IMR-90 (cell line): ENCODE measurements around the gene UTRN. TPM values are rescaled to one million over a fixed set of nuclear protein-coding genes. Genes with fewer than 3 reads are reported as not detected.

Experiments used
- ATAC-seq: fragments of 200-7000 bp; cut with Tn5 transposase; 2 replicates; pipeline ENCODE4 v1.9.1; 2020; ENCODE audit warnings: low read depth, mild to moderate bottlenecking, moderate library complexity
- BruUV-seq: library from RNA; stranded (reverse); fragments of 400-500 nt; replicated peaks from 2 replicates; lab custom pipeline; 2021; lab: Mats Ljungman, UMichigan
- CTCF ChIA-PET: fragments of 300-600 bp; formaldehyde crosslinking; extraction: SDS; loops from one replicate; lab custom pipeline; 2021; ENCODE audit warnings: antibody characterized with exemption; lab: Yijun Ruan, JAX
- POLR2A ChIA-PET: fragments of 300-600 bp; sonication (Branson Sonifier 250); formaldehyde crosslinking; loops from one replicate; lab custom pipeline; 2022; ENCODE audit warnings: antibody characterized with exemption; ENCODE audit not compliant: unreplicated experiment; lab: Charles Lee
- DNase-seq: peaks from one replicate; pipeline ENCODE4 v3.0.0; 2013
- H2AFZ ChIP-seq: replicated peaks from 2 replicates; pipeline ENCODE3; 2013; ENCODE audit warnings: low read length, mild to moderate bottlenecking; ENCODE audit not compliant: poor library complexity
- H2AK5ac ChIP-seq: 2 replicates; pipeline ENCODE4 v1.6.1; 2013; ENCODE audit warnings: low read depth, low read length, inconsistent platforms
- H2AK9ac ChIP-seq: replicated peaks from 2 replicates; pipeline ENCODE3; 2013; ENCODE audit warnings: mild to moderate bottlenecking, low read depth, low read length, moderate library complexity; ENCODE audit not compliant: poor library complexity
- H2BK120ac ChIP-seq: 2 replicates; pipeline ENCODE4 v1.6.1; 2013; ENCODE audit warnings: low read depth, low read length, inconsistent platforms
- H2BK15ac ChIP-seq: 3 replicates; pipeline ENCODE4 v1.6.1; 2013; ENCODE audit warnings: low read depth, low read length, inconsistent platforms
- H2BK20ac ChIP-seq: 2 replicates; pipeline ENCODE4 v1.6.1; 2013; ENCODE audit warnings: low read depth, mild to moderate bottlenecking, inconsistent platforms, low read length, moderate library complexity
- H2BK5ac ChIP-seq: 2 replicates; pipeline ENCODE4 v1.6.1; 2013; ENCODE audit warnings: mild to moderate bottlenecking, low read depth, low read length, inconsistent platforms; ENCODE audit not compliant: poor library complexity, severe bottlenecking
- H3K14ac ChIP-seq: replicated peaks from 2 replicates; pipeline ENCODE4 v1.6.1; 2013; ENCODE audit warnings: low read depth, low read length, inconsistent platforms
- H3K18ac ChIP-seq: 2 replicates; pipeline ENCODE4 v1.6.1; 2013; ENCODE audit warnings: low read depth, low read length, control low read depth
- H3K23ac ChIP-seq: 2 replicates; pipeline ENCODE4 v1.6.1; 2013; ENCODE audit warnings: low read depth, low read length, inconsistent platforms
- H3K27ac ChIP-seq: 2 replicates; pipeline ENCODE4 v1.5.1; 2013; ENCODE audit warnings: mild to moderate bottlenecking, control low read depth, low read length; ENCODE audit not compliant: insufficient read depth
- H3K27me3 ChIP-seq: 2 replicates; pipeline ENCODE4 v1.6.1; 2013; ENCODE audit warnings: low read length; ENCODE audit not compliant: control insufficient read depth, insufficient read depth
- H3K36me3 ChIP-seq: 2 replicates; pipeline ENCODE4 v1.6.1; 2013; ENCODE audit warnings: low read length, mixed read lengths; ENCODE audit not compliant: control insufficient read depth, insufficient read depth
- H3K4ac ChIP-seq: 2 replicates; pipeline ENCODE4 v1.6.1; 2013; ENCODE audit warnings: low read depth, low read length, inconsistent platforms
- H3K4me1 ChIP-seq: 2 replicates; pipeline ENCODE4 v1.6.1; 2013; ENCODE audit warnings: low read length, mixed read lengths; ENCODE audit not compliant: control insufficient read depth, insufficient read depth
- H3K4me2 ChIP-seq: 2 replicates; pipeline ENCODE4 v1.6.1; 2013; ENCODE audit warnings: low read depth, mild to moderate bottlenecking, control low read depth, low read length, moderate library complexity
- H3K4me3 ChIP-seq: 2 replicates; pipeline ENCODE4 v1.5.1; 2013; ENCODE audit warnings: low read depth, mild to moderate bottlenecking, control low read depth, low read length, moderate library complexity; ENCODE audit not compliant: insufficient read depth
- H3K56ac ChIP-seq: 2 replicates; pipeline ENCODE4 v1.6.1; 2013; ENCODE audit warnings: low read length, inconsistent platforms; ENCODE audit not compliant: insufficient read depth; ENCODE audit errors: extremely low read depth
- H3K79me1 ChIP-seq, 2 experiments: 2 replicates each; pipeline ENCODE4 v1.6.1; 2013; ENCODE audit warnings: low read length in 2 of 2, inconsistent platforms in 1 of 2, low read depth in 1 of 2
- H3K9ac ChIP-seq: 2 replicates; pipeline ENCODE4 v1.6.1; 2013; ENCODE audit warnings: low read depth, low read length, control low read depth
- H3K9me1 ChIP-seq: 2 replicates; pipeline ENCODE4 v1.6.1; 2013; ENCODE audit warnings: low read length, inconsistent platforms; ENCODE audit not compliant: insufficient read depth
- H3K9me3 ChIP-seq: 2 replicates; pipeline ENCODE4 v1.6.1; 2013; ENCODE audit warnings: low read length; ENCODE audit not compliant: control insufficient read depth, insufficient read depth
- H4K20me1 ChIP-seq: 2 replicates; pipeline ENCODE4 v1.6.1; 2013; ENCODE audit warnings: low read length, inconsistent platforms; ENCODE audit not compliant: insufficient read depth
- H4K5ac ChIP-seq: 2 replicates; pipeline ENCODE4 v1.6.1; 2013; ENCODE audit warnings: mild to moderate bottlenecking, low read depth, low read length, control low read depth
- H4K8ac ChIP-seq, 2 experiments: 2 replicates each; pipeline ENCODE4 v1.6.1; 2013; ENCODE audit warnings: low read depth in 2 of 2, low read length in 2 of 2, control low read depth in 1 of 2, inconsistent platforms in 1 of 2
- H4K91ac ChIP-seq: 2 replicates; pipeline ENCODE4 v1.6.1; 2013; ENCODE audit warnings: low read depth, low read length, inconsistent platforms; ENCODE audit not compliant: insufficient read depth
- CEBPB ChIP-seq: IDR thresholded peaks from 2 replicates; pipeline ENCODE4 v1.6.1; 2012; ENCODE audit warnings: low read depth, low read length, improper control_type of control experiment
- CHD1 ChIP-seq: IDR thresholded peaks from 2 replicates; pipeline ENCODE4 v1.6.1; 2012; ENCODE audit warnings: low read depth, low read length, improper control_type of control experiment
- NFE2L2 ChIP-seq: fragments of 150-350 bp; IDR thresholded peaks from 2 replicates; pipeline ENCODE4 v1.6.1; 2016; ENCODE audit warnings: low read depth, mild to moderate bottlenecking, low read length
- RCOR1 ChIP-seq: IDR thresholded peaks from 2 replicates; pipeline ENCODE4 v1.6.1; 2012; ENCODE audit warnings: mild to moderate bottlenecking, low read length, improper control_type of control experiment; ENCODE audit not compliant: insufficient replicate concordance
- WGBS, 2 experiments: methylation state at CpG; one replicate each; pipeline versions ENCODE4 v1.1.5 to v1.1.7; 2013; ENCODE audit warnings: missing lambda C conversion rate in 2 of 2; ENCODE audit not compliant: insufficient read length in 1 of 2; ENCODE audit errors: extremely low coverage in 2 of 2; 5-methylcytosine and 5-hydroxymethylcytosine counted together
- dilution Hi-C: fragments of 300-500 bp; cut with HindIII; formaldehyde crosslinking; loops from one replicate; pipeline ENCODE4 v1.14.3; 2018; ENCODE audit warnings: low sequenced_read_pairs; ENCODE audit not compliant: unreplicated experiment
- in situ Hi-C: fragments of 300-500 bp; cut with MboI; formaldehyde crosslinking; loops from 3 replicates; pipeline ENCODE4 v1.14.3; 2019; ENCODE audit warnings: low sequenced_read_pairs, inconsistent platforms, mixed read lengths
- intact Hi-C: fragments of 100-400 bp; cut with micrococcal nuclease; formaldehyde crosslinking; loops from 2 replicates; pipeline ENCODE4 v1.10.0; 2022
- polyA plus RNA-seq, 3 experiments: library from polyadenylated mRNA; depleted of rRNA; stranded (reverse); fragments of >200 nt; gene quantifications; 2 replicates each; pipeline ENCODE4 v1.2.3, GENCODE V29; 2012; ENCODE audit warnings: low replicate concordance in 1 of 3
- total RNA-seq: library from RNA; depleted of rRNA; stranded (reverse); fragments of >200 nt; gene quantifications from 2 replicates; pipeline ENCODE4 v1.2.3, GENCODE V29; 2012
- TF ChIP-seq, protein P1 (sequence below): conservative IDR thresholded peaks from 2 replicates; pipeline ENCODE4 v1.5.1; 2012; ENCODE audit warnings: mild to moderate bottlenecking, low read depth, low read length, improper control_type of control experiment
- TF ChIP-seq, protein P2 (sequence below): fragments of 150-350 bp; IDR thresholded peaks from 2 replicates; pipeline ENCODE4 v1.6.1; 2016; ENCODE audit warnings: low read depth, mild to moderate bottlenecking, low read length, moderate library complexity, borderline replicate concordance

The UTRN gene
- total and polyA plus RNA-seq, 2 of the 4 experiments (the other 2 are of a cell fraction) = 17.3 to 83.5 TPM

DNA sequence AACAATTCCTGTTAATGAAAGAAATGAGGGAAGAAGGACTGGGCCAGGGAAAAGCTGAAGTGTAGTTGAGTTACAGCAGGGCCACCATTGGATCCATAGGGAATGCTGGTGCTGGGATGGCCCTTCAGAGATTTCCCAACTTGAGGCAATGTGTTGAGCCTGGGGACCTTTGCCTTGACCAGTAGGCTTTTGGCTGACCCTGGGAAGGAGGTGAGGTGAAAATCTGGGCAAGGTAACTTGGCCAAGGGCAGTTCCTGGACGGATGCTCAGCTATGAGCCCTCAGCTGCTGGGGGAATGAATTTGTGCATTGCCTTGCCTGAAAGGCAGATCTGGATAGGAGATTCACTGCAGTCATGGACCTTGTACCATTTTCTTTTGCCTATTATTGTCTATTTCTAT is 20.4 kb downstream of the UTRN start:
- H3K23ac ChIP-seq = peak overlapping the region; percentile 40; the same call in 1 of the 2 replicates
- peaks cover 43 to 62% of the 10 kb centered on the region in 2 experiments for H3K79me1 ChIP-seq
- H3K9me1 ChIP-seq = peaks cover 23% of the 10 kb centered on the region
- H2BK20ac ChIP-seq = no peak overlapping the region
- TF ChIP-seq, protein P1, sequence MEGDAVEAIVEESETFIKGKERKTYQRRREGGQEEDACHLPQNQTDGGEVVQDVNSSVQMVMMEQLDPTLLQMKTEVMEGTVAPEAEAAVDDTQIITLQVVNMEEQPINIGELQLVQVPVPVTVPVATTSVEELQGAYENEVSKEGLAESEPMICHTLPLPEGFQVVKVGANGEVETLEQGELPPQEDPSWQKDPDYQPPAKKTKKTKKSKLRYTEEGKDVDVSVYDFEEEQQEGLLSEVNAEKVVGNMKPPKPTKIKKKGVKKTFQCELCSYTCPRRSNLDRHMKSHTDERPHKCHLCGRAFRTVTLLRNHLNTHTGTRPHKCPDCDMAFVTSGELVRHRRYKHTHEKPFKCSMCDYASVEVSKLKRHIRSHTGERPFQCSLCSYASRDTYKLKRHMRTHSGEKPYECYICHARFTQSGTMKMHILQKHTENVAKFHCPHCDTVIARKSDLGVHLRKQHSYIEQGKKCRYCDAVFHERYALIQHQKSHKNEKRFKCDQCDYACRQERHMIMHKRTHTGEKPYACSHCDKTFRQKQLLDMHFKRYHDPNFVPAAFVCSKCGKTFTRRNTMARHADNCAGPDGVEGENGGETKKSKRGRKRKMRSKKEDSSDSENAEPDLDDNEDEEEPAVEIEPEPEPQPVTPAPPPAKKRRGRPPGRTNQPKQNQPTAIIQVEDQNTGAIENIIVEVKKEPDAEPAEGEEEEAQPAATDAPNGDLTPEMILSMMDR = no peak
- TF ChIP-seq RCOR1 = no peak
- TF ChIP-seq, protein P2, sequence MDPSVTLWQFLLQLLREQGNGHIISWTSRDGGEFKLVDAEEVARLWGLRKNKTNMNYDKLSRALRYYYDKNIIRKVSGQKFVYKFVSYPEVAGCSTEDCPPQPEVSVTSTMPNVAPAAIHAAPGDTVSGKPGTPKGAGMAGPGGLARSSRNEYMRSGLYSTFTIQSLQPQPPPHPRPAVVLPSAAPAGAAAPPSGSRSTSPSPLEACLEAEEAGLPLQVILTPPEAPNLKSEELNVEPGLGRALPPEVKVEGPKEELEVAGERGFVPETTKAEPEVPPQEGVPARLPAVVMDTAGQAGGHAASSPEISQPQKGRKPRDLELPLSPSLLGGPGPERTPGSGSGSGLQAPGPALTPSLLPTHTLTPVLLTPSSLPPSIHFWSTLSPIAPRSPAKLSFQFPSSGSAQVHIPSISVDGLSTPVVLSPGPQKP = no peak
- no peak for TF ChIP-seq CHD1
- no peak for TF ChIP-seq NFE2L2
- TF ChIP-seq CEBPB = no peak
- peak overlapping the region; percentile 5 for H2AK9ac ChIP-seq
- POLR2A ChIA-PET = no interaction called here
- no peak overlapping the region for H3K9ac ChIP-seq
- no peak overlapping the region for H2BK5ac ChIP-seq
- intact Hi-C loops (no loop called here), dilution Hi-C loops (no loop called here), in situ Hi-C loops (no loop called here)
- H3K9me3 ChIP-seq = no peaks in the 10 kb centered on the region
- H3K4me2 ChIP-seq = peak overlapping the region; percentile 1; the same call in 1 of the 2 replicates
- no peak overlapping the region for H4K5ac ChIP-seq
- DNase-seq (no peak), ATAC-seq (no peak)
- no peak overlapping the region for H3K18ac ChIP-seq
- no peak overlapping the region for H2BK120ac ChIP-seq
- peaks cover 12% of the 10 kb centered on the region for H3K4me1 ChIP-seq
- H2AFZ ChIP-seq = peak overlapping the region; percentile 40
- CTCF ChIA-PET = no interaction called here
- peaks cover 3% of the 10 kb centered on the region; the same call in 1 of the 2 replicates for H3K36me3 ChIP-seq
- H4K8ac ChIP-seq = no peak overlapping the region
- no peak overlapping the region for H2BK15ac ChIP-seq
- H3K56ac ChIP-seq = no peak overlapping the region
- H3K27ac ChIP-seq = no peak overlapping the region
- H3K4ac ChIP-seq = peak overlapping the region; percentile 42; the same call in 1 of the 2 replicates
- no peak overlapping the region for H3K4me3 ChIP-seq
- H3K14ac ChIP-seq = no peak overlapping the region; the same call in 1 of the 2 replicates
- WGBS, 2 experiments = no CpG with 5 or more reads among the region's 1 CpG
- no peaks in the 10 kb centered on the region for H3K27me3 ChIP-seq
- H2AK5ac ChIP-seq = peak overlapping the region; percentile 7; the same call in 1 of the 2 replicates
- peaks cover 9% of the 10 kb centered on the region; the same call in 1 of the 2 replicates for H4K20me1 ChIP-seq
- no TSS peak for BruUV-seq
- H4K91ac ChIP-seq = no peak overlapping the region
